ENCODE results near the gene AGER. TPM values are rescaled to one million over a fixed set of nuclear protein-coding genes. Genes with fewer than 3 reads are reported as not detected.
A peak's percentile ranks its signal among the peaks of the same experiment; 100 is the strongest.

Gene AGER
- total RNA-seq, 1 donor from 2014 or later = 1.1 TPM

GRCh38 chr6:32167154-32167760 is 16.8 kb downstream of the AGER start:
- Histone ChIP-seq H3K79me2 (ENCODE audit: low read depth) (peaks cover 8% of the 10 kb centered on the region), H3K27me3 (no peaks in the 10 kb centered on the region), H3K27ac (peak overlapping the region; percentile 59), H3K4me1 (peaks cover 30% of the 10 kb centered on the region), H3K9ac (no peak overlapping the region), H3K9me3 (ENCODE audit: low read depth) (no peaks in the 10 kb centered on the region), H3K4me3 (no peak overlapping the region), H4K20me1 (ENCODE audit: low read depth) (peaks cover 6% of the 10 kb centered on the region), H3K36me3 (no peaks in the 10 kb centered on the region), H3F3A (ENCODE audit: low read depth) (peaks cover 50% of the 10 kb centered on the region), H2AFZ (replicated peaks) (no peak overlapping the region), H3K4me2 (peak overlapping the region; percentile 7)
- Mint-ChIP-seq H3K36me3 (peaks cover 45% of the 10 kb centered on the region), H3K9me3 (no peaks in the 10 kb centered on the region), H3K4me3 (no peak overlapping the region), H3K27ac (peak overlapping the region; percentile 27), H3K27me3 (ENCODE audit: insufficient read depth, low read depth) (peaks cover 3% of the 10 kb centered on the region), H3K4me1 (peaks cover 9% of the 10 kb centered on the region)
- no peak for DNase-seq (ENCODE audit: low spot score)
- no peak for TF ChIP-seq CTCF (IDR thresholded peaks at IDR 0.05)
- no peak for TF ChIP-seq EZH2 (IDR thresholded peaks at IDR 0.05)
- TF ChIP-seq EZH2phosphoT487 (IDR thresholded peaks at IDR 0.05) = no peak

- Mint-ChIP-seq H3K4me3 (no peak overlapping the region), H3K36me3 (peaks cover 47% of the 10 kb centered on the region), H3K4me1 (peaks cover 9% of the 10 kb centered on the region), H3K9me3 (no peaks in the 10 kb centered on the region), H3K27ac (no peak overlapping the region), H3K27me3 (ENCODE audit: insufficient read depth, low read depth) (peaks cover 3% of the 10 kb centered on the region)
- Histone ChIP-seq H3K4me1 (peaks cover 30% of the 10 kb centered on the region), H3K9me3 (ENCODE audit: low read depth) (no peaks in the 10 kb centered on the region), H3K79me2 (ENCODE audit: low read depth) (peaks cover under 1% of the 10 kb centered on the region), H3F3A (ENCODE audit: low read depth) (peaks cover 50% of the 10 kb centered on the region), H3K4me3 (no peak overlapping the region), H3K4me2 (no peak overlapping the region), H3K27ac (no peak overlapping the region), H3K27me3 (no peaks in the 10 kb centered on the region), H4K20me1 (ENCODE audit: low read depth) (peaks cover 6% of the 10 kb centered on the region), H2AFZ (replicated peaks) (no peak overlapping the region), H3K9ac (no peak overlapping the region), H3K36me3 (no peaks in the 10 kb centered on the region)
- DNase-seq (ENCODE audit: low spot score) = no peak
- no peak for TF ChIP-seq EZH2 (IDR thresholded peaks at IDR 0.05)
- peak; percentile 18 for TF ChIP-seq CTCF (IDR thresholded peaks at IDR 0.05)
Measured at GRCh38 chr6:32166411-32167061, 17.5 kb downstream of the AGER start.

- Histone ChIP-seq H3K4me2 (peak within 1 kb of the TSS; percentile 54), H3K4me1 (peaks cover 30% of the 10 kb centered on the region), H3K36me3 (no peaks in the 10 kb centered on the region), H3K79me2 (ENCODE audit: low read depth) (no peaks in the 10 kb centered on the region), H3K27ac (peak within 1 kb of the TSS; percentile 85), H4K20me1 (ENCODE audit: low read depth) (peaks cover 6% of the 10 kb centered on the region), H3K27me3 (no peaks in the 10 kb centered on the region), H3K4me3 (peak within 1 kb of the TSS; percentile 8), H3K9me3 (ENCODE audit: low read depth) (no peaks in the 10 kb centered on the region), H2AFZ (replicated peaks) (no peak within 1 kb of the TSS), H3K9ac (no peak within 1 kb of the TSS), H3F3A (ENCODE audit: low read depth) (peaks cover 50% of the 10 kb centered on the region)
- Mint-ChIP-seq H3K4me3 (no peak within 1 kb of the TSS), H3K9me3 (no peaks in the 10 kb centered on the region), H3K36me3 (peaks cover 33% of the 10 kb centered on the region), H3K27ac (peak within 1 kb of the TSS; percentile 89), H3K27me3 (ENCODE audit: insufficient read depth, low read depth) (peaks cover 2% of the 10 kb centered on the region), H3K4me1 (peaks cover 9% of the 10 kb centered on the region)
- DNase-seq (ENCODE audit: low spot score) = peak; percentile 45
- TF ChIP-seq EZH2phosphoT487 (IDR thresholded peaks at IDR 0.05) (no peak), CTCF (IDR thresholded peaks at IDR 0.05) (no peak), EZH2 (IDR thresholded peaks at IDR 0.05) (no peak)
Measured at GRCh38 chr6:32164295-32164694, 19.8 kb downstream of the AGER start, which contains the start of gene EGFL8. Gene EGFL8 (plus strand): TSS chr6:32164595. CDS start chr6:32166166, 1,571 bp downstream.
